ENCODE results near the gene PTPN22. TPM values are rescaled to one million over a fixed set of nuclear protein-coding genes. Genes with fewer than 3 reads are reported as not detected.

Gene PTPN22
- total RNA-seq, 6 experiments from 2014 or later: 0.48 to 1.6 (median 1.2) TPM

DNA sequence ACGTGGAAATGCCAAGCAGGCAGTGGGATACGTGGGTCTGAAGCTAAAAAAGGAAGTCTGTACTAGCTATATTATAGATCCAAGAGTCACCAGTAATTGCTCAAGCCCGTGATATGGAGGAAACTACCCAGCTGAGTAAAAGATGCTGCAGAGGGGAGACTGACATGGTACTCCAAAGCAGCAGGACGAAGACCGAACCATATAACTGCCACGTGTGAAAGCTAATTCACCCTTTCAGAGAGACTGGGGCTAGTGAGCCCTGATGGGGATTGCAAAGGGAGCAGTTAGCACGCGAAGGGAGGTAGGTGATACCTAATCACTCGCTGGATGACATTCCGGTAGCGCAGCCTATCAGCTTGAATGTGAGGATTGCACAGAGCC lies 32.8 kb upstream of the PTPN22 start:
- 2% methylated on average over 11 of the region's 11 CpGs for WGBS (ENCODE audit: insufficient coverage, low coverage, low lambda C conversion rate, missing lambda C conversion rate)
- TF ChIP-seq POLR2A (IDR thresholded peaks at IDR 0.05): no peak
- TF ChIP-seq, protein P1, sequence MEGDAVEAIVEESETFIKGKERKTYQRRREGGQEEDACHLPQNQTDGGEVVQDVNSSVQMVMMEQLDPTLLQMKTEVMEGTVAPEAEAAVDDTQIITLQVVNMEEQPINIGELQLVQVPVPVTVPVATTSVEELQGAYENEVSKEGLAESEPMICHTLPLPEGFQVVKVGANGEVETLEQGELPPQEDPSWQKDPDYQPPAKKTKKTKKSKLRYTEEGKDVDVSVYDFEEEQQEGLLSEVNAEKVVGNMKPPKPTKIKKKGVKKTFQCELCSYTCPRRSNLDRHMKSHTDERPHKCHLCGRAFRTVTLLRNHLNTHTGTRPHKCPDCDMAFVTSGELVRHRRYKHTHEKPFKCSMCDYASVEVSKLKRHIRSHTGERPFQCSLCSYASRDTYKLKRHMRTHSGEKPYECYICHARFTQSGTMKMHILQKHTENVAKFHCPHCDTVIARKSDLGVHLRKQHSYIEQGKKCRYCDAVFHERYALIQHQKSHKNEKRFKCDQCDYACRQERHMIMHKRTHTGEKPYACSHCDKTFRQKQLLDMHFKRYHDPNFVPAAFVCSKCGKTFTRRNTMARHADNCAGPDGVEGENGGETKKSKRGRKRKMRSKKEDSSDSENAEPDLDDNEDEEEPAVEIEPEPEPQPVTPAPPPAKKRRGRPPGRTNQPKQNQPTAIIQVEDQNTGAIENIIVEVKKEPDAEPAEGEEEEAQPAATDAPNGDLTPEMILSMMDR (IDR thresholded peaks at IDR 0.05): no peak
- intact Hi-C loops (cut with DNase I): no loop called here
- DNase-seq (no peak), ATAC-seq (peak in 3 of 4 donors; percentile 29 to 33 (median 31))
- Histone ChIP-seq H3K9me3 (no peaks in the 10 kb centered on the region), H3K27me3 (no peaks in the 10 kb centered on the region), H3K36me3 (peaks cover 0 to 11% (median 0%) of the 10 kb centered on the region in 4 donors), H3K4me3 (peak overlapping the region; percentile 67 to 76 (median 72)), H3K27ac (peak overlapping the region; percentile 87 to 96 (median 94)), H3K4me1 (peaks cover 0 to 13% (median 0%) of the 10 kb centered on the region in 4 donors)

DNA sequence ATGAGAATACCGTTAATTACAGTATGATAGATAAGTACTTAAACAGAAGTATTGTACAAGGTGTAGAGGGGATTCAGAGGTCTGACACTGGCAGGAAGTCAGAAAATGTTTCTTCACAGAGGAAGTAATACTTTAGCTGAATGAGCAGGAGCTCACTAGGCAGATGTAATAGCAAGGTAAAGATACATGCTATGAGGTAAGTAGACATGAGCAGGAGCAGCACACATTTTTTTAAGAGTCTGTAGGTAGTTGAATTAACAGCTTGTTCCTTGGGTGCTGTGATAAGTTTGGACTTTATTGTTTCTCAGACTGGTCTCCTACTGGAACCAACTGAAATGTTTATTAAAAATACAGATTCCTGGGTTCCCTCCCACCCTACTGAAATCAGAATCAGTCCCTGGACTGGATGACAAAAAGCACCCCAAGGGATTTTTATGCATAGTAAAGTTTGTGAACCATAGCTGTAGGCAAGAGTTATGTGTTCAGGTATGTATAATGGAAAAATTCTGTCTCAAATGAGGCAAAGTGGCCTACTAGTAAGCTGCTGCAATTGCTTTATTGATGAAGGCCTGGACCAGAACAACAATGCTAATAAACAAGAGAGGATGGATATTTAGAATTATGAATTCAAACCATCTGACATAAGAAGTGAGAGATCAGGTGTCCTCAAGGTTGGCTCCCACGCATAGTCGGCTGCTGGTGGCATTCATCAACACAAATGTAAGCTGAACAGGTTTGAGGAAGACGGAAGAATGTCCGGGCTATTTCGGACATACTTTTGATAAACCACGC lies 32.2 kb upstream of the PTPN22 start:
- Histone ChIP-seq H3K36me3 (peaks cover 0 to 12% (median 0%) of the 10 kb centered on the region in 4 donors), H3K4me3 (peak overlapping the region; percentile 67 to 76 (median 72)), H3K27ac (peak overlapping the region; percentile 87 to 96 (median 94)), H3K9me3 (no peaks in the 10 kb centered on the region), H3K4me1 (peaks cover 0 to 13% (median 0%) of the 10 kb centered on the region in 4 donors), H3K27me3 (no peaks in the 10 kb centered on the region)
- DNase-seq (no peak), ATAC-seq (no peak)
- intact Hi-C loops (cut with DNase I): no loop called here
- TF ChIP-seq, protein P1 (IDR thresholded peaks at IDR 0.05): no peak
- no peak for TF ChIP-seq POLR2A (IDR thresholded peaks at IDR 0.05)
- whole genome bisulfite sequencing (ENCODE audit: insufficient coverage, low coverage, low lambda C conversion rate, missing lambda C conversion rate): 27% methylated on average over 7 of the region's 7 CpGs

DNA sequence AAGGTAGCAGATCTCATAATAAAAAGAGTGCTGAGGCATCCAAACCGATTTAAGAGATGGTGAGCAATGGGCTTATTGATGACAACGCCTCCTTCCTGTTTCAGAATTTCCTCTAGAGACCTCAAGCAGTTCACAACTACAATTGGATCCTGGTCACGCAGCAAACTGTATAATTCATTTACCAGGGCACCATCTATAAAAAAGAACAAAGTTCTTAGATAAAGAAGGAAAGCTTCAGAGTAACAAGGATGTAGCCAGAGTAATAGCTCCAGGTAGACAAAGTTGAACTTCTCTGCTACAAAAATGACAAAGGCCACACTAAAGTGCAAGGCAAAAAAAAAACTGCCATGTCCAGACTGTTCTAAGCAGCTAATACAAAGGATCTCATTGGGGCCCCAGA lies 29.7 kb upstream of the PTPN22 start:
- peaks cover 0 to 23% (median 0%) of the 10 kb centered on the region in 4 donors for H3K36me3 ChIP-seq
- intact Hi-C loops (cut with DNase I): no loop called here

DNA sequence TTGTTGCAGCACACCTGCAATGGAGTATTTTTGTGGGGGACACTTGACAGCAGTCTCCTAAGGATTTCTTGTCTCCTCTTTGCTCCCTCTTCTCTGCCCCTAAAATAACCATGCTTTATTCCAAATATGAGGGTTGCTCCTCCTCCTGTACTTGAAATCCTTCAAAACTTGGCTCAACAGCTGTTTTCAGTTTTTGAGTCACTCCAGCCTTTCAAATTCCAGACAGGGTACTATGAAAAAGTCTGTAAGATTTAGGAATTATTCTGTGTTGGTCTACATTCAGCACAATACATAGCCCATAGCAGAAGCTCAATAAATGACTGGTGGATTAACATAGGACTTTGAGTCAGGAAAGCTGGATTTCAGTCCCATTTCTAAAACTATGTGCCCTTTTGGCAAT lies 27.6 kb upstream of the PTPN22 start:
- intact Hi-C loops (cut with DNase I): no loop called here
- Histone ChIP-seq H3K27ac (no peak overlapping the region), H3K36me3 (peaks cover 0 to 35% (median 5%) of the 10 kb centered on the region in 4 donors)

More for the DNA sequence above, 29.7 kb upstream of the PTPN22 start:
- WGBS (ENCODE audit: insufficient coverage, low coverage, low lambda C conversion rate, missing lambda C conversion rate): 55% methylated on average over 3 of the region's 3 CpGs
- H3K4me1 ChIP-seq: peaks cover 0 to 13% (median 0%) of the 10 kb centered on the region in 4 donors
- H3K27ac ChIP-seq: no peak overlapping the region
- H3K27me3 ChIP-seq: no peaks in the 10 kb centered on the region
- H3K9me3 ChIP-seq: no peaks in the 10 kb centered on the region
- no peak for DNase-seq
- H3K4me3 ChIP-seq: no peak overlapping the region
- no peak for ATAC-seq
- TF ChIP-seq, protein P1 (IDR thresholded peaks at IDR 0.05): no peak
- TF ChIP-seq POLR2A (IDR thresholded peaks at IDR 0.05): no peak

More for the DNA sequence above, 27.6 kb upstream of the PTPN22 start:
- DNase-seq (no peak), ATAC-seq (no peak)
- Histone ChIP-seq H3K4me1 (peaks cover 0 to 8% (median 0%) of the 10 kb centered on the region in 4 donors), H3K4me3 (no peak overlapping the region), H3K27me3 (no peaks in the 10 kb centered on the region), H3K9me3 (no peaks in the 10 kb centered on the region)
- TF ChIP-seq POLR2A (IDR thresholded peaks at IDR 0.05): no peak
- TF ChIP-seq, protein P1 (IDR thresholded peaks at IDR 0.05): no peak
